Measurements from ENCODE around the gene PI3. TPM values are rescaled to one million over a fixed set of nuclear protein-coding genes. Genes with fewer than 3 reads are reported as not detected.

Gene PI3
- total RNA-seq, 1 donor from 2014 or later: not detected

- H3K4me3 ChIP-seq (ENCODE audit: low read depth, low read length): no peak overlapping the region
- no peak for DNase-seq (ENCODE audit: low read depth)
- no peak for TF ChIP-seq CTCF (conservative IDR thresholded peaks at IDR 0.05; ENCODE audit: low read depth, low read length)
Observed at GRCh38 chr20:45183084-45183483, 8.4 kb downstream of the PI3 start.

GRCh38 chr20:45187693-45188092, 13.0 kb downstream of the PI3 start:
- TF ChIP-seq CTCF (conservative IDR thresholded peaks at IDR 0.05; ENCODE audit: low read depth, low read length): no peak
- no peak for DNase-seq (ENCODE audit: low read depth)
- H3K4me3 ChIP-seq (ENCODE audit: low read depth, low read length): no peak overlapping the region

- TF ChIP-seq CTCF (conservative IDR thresholded peaks at IDR 0.05; ENCODE audit: low read depth, low read length): no peak
- no peak overlapping the region for H3K4me3 ChIP-seq (ENCODE audit: low read depth, low read length)
- no peak for DNase-seq (ENCODE audit: low read depth)
Observed at GRCh38 chr20:45189067-45189609, 14.4 kb downstream of the PI3 start.

GRCh38 chr20:45189861-45190260, 15.2 kb downstream of the PI3 start:
- no peak for DNase-seq (ENCODE audit: low read depth)
- no peak overlapping the region for H3K4me3 ChIP-seq (ENCODE audit: low read depth, low read length)
- no peak for TF ChIP-seq CTCF (conservative IDR thresholded peaks at IDR 0.05; ENCODE audit: low read depth, low read length)

GRCh38 chr20:45191926-45192325, 17.2 kb downstream of the PI3 start:
- TF ChIP-seq CTCF (conservative IDR thresholded peaks at IDR 0.05; ENCODE audit: low read depth, low read length): no peak
- H3K4me3 ChIP-seq (ENCODE audit: low read depth, low read length): no peak overlapping the region
- no peak for DNase-seq (ENCODE audit: low read depth)

GRCh38 chr20:45193331-45193730, 18.6 kb downstream of the PI3 start:
- TF ChIP-seq CTCF (conservative IDR thresholded peaks at IDR 0.05; ENCODE audit: low read depth, low read length): no peak

GRCh38 chr20:45206725-45207124, 32.0 kb downstream of the PI3 start, which contains the start of gene SEMG1:
Gene SEMG1 (plus strand): TSS chr20:45207033. CDS start chr20:45207054, 21 bp downstream.
- no peak for DNase-seq (ENCODE audit: low read depth)
- TF ChIP-seq CTCF (conservative IDR thresholded peaks at IDR 0.05; ENCODE audit: low read depth, low read length): no peak

More at GRCh38 chr20:45193331-45193730, 18.6 kb downstream of the PI3 start:
- DNase-seq (ENCODE audit: low read depth): no peak
- H3K4me3 ChIP-seq (ENCODE audit: low read depth, low read length): no peak overlapping the region

More at GRCh38 chr20:45206725-45207124, 32.0 kb downstream of the PI3 start, which contains the start of gene SEMG1:
- H3K4me3 ChIP-seq (ENCODE audit: low read depth, low read length): no peak within 1 kb of the TSS

All from epithelial cell of proximal tubule (primary cell).